ENCODE measurements around the gene PCDHA1. TPM values are rescaled to one million over a fixed set of nuclear protein-coding genes. Genes with fewer than 3 reads are reported as not detected.

The PCDHA1 gene
- total RNA-seq, 1 experiment from 2014 or later, result not detected

DNA sequence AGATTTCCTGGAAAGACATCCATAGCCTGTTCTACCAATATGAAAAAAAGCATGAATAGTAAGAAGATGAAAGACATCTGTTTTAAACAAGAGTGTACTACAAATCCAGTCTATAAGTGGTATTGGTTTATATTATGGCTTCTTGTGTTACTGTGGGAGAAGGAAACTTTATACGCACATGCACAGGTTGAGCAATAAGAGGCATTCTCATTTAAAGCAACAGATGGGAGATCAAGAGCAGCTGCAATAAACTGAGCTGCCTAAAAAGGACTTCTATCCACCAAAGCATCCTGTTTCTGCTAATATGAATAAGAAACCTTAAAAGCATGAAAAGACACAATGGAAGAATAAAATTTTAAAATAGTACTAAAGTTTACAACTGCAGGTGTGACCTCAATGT is 256.6 kb downstream of the PCDHA1 start:
- intact Hi-C loops (cut with micrococcal nuclease; ENCODE audit: unreplicated experiment), result no loop called here
- no TSS peak for BruUV-seq (replicated peaks)
- no peak overlapping the region for H3K4me3 Mint-ChIP-seq (ENCODE audit: unreplicated experiment)
- DNase-seq, result no peak
- H3K27me3 ChIP-seq (replicated peaks; ENCODE audit: control insufficient read depth, insufficient read depth, low read length), result no peaks in the 10 kb centered on the region
- CTCF ChIA-PET, result no interaction called here
- no peaks in the 10 kb centered on the region for H3K9me3 Mint-ChIP-seq (ENCODE audit: unreplicated experiment)
- no peaks in the 10 kb centered on the region for H3K36me3 Mint-ChIP-seq (ENCODE audit: insufficient read depth, unreplicated experiment)
- H3K4me3 ChIP-seq (ENCODE audit: low read depth, low read length), result no peak overlapping the region
- no peak overlapping the region for H3K27ac Mint-ChIP-seq (ENCODE audit: unreplicated experiment)
- no peaks in the 10 kb centered on the region for H3K4me1 Mint-ChIP-seq (ENCODE audit: low read depth, unreplicated experiment)
- POLR2A ChIA-PET, result no interaction called here
- H3K27me3 Mint-ChIP-seq (ENCODE audit: insufficient read depth, unreplicated experiment), result no peaks in the 10 kb centered on the region
- TF ChIP-seq, protein P1, sequence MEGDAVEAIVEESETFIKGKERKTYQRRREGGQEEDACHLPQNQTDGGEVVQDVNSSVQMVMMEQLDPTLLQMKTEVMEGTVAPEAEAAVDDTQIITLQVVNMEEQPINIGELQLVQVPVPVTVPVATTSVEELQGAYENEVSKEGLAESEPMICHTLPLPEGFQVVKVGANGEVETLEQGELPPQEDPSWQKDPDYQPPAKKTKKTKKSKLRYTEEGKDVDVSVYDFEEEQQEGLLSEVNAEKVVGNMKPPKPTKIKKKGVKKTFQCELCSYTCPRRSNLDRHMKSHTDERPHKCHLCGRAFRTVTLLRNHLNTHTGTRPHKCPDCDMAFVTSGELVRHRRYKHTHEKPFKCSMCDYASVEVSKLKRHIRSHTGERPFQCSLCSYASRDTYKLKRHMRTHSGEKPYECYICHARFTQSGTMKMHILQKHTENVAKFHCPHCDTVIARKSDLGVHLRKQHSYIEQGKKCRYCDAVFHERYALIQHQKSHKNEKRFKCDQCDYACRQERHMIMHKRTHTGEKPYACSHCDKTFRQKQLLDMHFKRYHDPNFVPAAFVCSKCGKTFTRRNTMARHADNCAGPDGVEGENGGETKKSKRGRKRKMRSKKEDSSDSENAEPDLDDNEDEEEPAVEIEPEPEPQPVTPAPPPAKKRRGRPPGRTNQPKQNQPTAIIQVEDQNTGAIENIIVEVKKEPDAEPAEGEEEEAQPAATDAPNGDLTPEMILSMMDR (IDR thresholded peaks at IDR 0.05; ENCODE audit: insufficient read depth in 1 of 2, low read depth in 1 of 2, low read length in 1 of 2, severe bottlenecking in 1 of 2, unreplicated experiment in 1 of 2), result no peak
- no peaks in the 10 kb centered on the region for H3K36me3 ChIP-seq (ENCODE audit: control insufficient read depth, insufficient read depth, low read length)
- H3K4me1 ChIP-seq, result no peaks in the 10 kb centered on the region
- H3K9me3 ChIP-seq, result peaks cover 5% of the 10 kb centered on the region; the same call in 1 of the 2 replicates

DNA sequence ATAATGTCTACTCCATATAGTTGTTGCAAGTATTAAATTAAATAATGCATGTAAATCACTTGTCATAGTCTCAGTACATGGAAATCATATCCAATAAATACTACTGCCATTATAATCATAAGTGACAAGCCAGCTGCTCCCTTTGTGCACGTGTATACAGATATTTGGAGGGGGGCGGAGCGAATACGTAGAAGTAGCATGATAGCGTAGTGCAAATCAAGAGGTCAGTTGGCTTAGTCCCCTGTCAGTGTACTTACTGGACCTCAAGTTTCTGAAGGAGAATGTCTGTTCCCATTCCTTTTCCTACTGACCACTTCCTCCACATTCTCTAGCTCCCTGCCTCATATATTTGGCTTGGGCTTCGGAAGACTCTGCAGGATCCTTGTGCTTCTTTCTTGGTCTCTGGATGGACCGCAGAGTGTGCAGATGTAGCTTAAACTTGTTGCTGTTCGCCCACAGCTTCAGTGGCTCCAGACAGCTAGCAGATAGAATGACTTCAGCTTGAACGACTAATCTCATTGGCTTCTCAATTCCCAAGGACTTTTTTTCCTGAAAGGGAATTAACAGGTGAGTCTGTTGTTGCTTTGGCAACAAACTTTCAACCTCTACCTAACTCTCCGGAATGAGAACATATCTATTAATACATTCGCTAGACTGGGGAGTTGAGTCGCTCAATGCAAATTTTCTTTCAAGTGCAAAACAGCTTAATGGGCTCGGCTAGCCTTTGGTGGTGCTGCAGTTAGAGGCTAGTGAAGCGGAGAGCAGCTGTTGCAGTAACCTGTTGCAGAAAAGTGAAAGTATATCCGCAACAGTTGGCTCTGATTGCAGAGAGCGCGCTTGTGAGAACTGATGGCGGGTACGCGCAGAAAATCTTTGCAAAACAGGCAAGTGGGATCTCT is 264.9 kb downstream of the PCDHA1 start, which contains the start of gene PCDHB1:
Gene PCDHB1 (plus strand): TSS at position 753 of the 899 bp plus-strand sequence. CDS start 97 bp downstream, at position 850.
- Histone ChIP-seq H3K27me3 (replicated peaks; ENCODE audit: control insufficient read depth, insufficient read depth, low read length) (no peaks in the 10 kb centered on the region), H3K36me3 (ENCODE audit: control insufficient read depth, insufficient read depth, low read length) (no peaks in the 10 kb centered on the region), H3K4me3 (ENCODE audit: low read depth, low read length) (no peak within 1 kb of the TSS), H3K9me3 (no peaks in the 10 kb centered on the region; the same call in 1 of the 2 replicates), H3K4me1 (no peaks in the 10 kb centered on the region)
- BruUV-seq (replicated peaks), result no TSS peak
- ChIA-PET CTCF (no interaction called here), POLR2A (no interaction called here)
- TF ChIP-seq, protein P1 (IDR thresholded peaks at IDR 0.05; ENCODE audit: insufficient read depth in 1 of 2, low read depth in 1 of 2, low read length in 1 of 2, severe bottlenecking in 1 of 2, unreplicated experiment in 1 of 2), result no peak
- no peak for DNase-seq
- no peak within 1 kb of the TSS for H3K27ac Mint-ChIP-seq (ENCODE audit: unreplicated experiment)
- intact Hi-C loops (cut with micrococcal nuclease; ENCODE audit: unreplicated experiment), result no loop called here
- H3K9me3 Mint-ChIP-seq (ENCODE audit: unreplicated experiment), result no peaks in the 10 kb centered on the region
- H3K36me3 Mint-ChIP-seq (ENCODE audit: insufficient read depth, unreplicated experiment), result no peaks in the 10 kb centered on the region
- H3K4me1 Mint-ChIP-seq (ENCODE audit: low read depth, unreplicated experiment), result no peaks in the 10 kb centered on the region
- H3K27me3 Mint-ChIP-seq (ENCODE audit: insufficient read depth, unreplicated experiment), result no peaks in the 10 kb centered on the region
- no peak within 1 kb of the TSS for H3K4me3 Mint-ChIP-seq (ENCODE audit: unreplicated experiment)

DNA sequence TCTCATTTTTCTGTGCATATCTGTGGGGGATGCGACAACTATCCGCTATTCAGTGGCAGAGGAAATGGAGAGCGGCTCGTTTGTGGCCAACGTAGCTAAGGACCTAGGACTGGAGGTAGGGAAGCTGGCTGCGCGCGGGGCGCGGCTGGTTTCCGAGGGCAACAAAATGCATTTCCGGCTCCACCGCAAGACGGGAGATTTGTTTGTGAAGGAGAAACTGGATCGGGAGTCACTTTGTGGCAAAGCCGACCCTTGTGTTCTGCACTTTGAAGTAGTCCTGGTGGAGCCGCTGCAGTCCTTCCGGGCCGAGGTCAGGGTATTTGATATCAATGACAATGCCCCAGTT is 265.6 kb downstream of the PCDHA1 start:
- no peak overlapping the region for H3K4me3 Mint-ChIP-seq (ENCODE audit: unreplicated experiment)
- TF ChIP-seq, protein P1 (IDR thresholded peaks at IDR 0.05; ENCODE audit: insufficient read depth in 1 of 2, low read depth in 1 of 2, low read length in 1 of 2, severe bottlenecking in 1 of 2, unreplicated experiment in 1 of 2), result no peak
- Histone ChIP-seq H3K9me3 (no peaks in the 10 kb centered on the region; the same call in 1 of the 2 replicates), H3K4me3 (ENCODE audit: low read depth, low read length) (no peak overlapping the region), H3K4me1 (no peaks in the 10 kb centered on the region), H3K36me3 (ENCODE audit: control insufficient read depth, insufficient read depth, low read length) (no peaks in the 10 kb centered on the region), H3K27me3 (replicated peaks; ENCODE audit: control insufficient read depth, insufficient read depth, low read length) (no peaks in the 10 kb centered on the region)
- intact Hi-C loops (cut with micrococcal nuclease; ENCODE audit: unreplicated experiment), result no loop called here
- no peak overlapping the region for H3K27ac Mint-ChIP-seq (ENCODE audit: unreplicated experiment)
- no peaks in the 10 kb centered on the region for H3K36me3 Mint-ChIP-seq (ENCODE audit: insufficient read depth, unreplicated experiment)
- no peaks in the 10 kb centered on the region for H3K9me3 Mint-ChIP-seq (ENCODE audit: unreplicated experiment)
- H3K27me3 Mint-ChIP-seq (ENCODE audit: insufficient read depth, unreplicated experiment), result no peaks in the 10 kb centered on the region
- POLR2A ChIA-PET, result no interaction called here
- no peak for DNase-seq
- no peaks in the 10 kb centered on the region for H3K4me1 Mint-ChIP-seq (ENCODE audit: low read depth, unreplicated experiment)
- no TSS peak for BruUV-seq (replicated peaks)
- CTCF ChIA-PET, result no interaction called here

Other genes with a start within 250 kb of the PCDHA1 start
- 7.6 and 8.0 TPM in 2 replicates for gene EIF4EBP3, start 238.5 kb upstream of the PCDHA1 start, total RNA-seq (2022)
- gene SRA1, start 228.7 kb upstream of the PCDHA1 start, total RNA-seq (2022), result 44.0 and 50.3 TPM in 2 replicates
- gene APBB3, start 221.5 kb upstream of the PCDHA1 start, total RNA-seq (2022), result 23.4 and 25.1 TPM in 2 replicates
- 79.5 and 91.3 TPM in 2 replicates for gene SLC35A4, start 221.3 kb upstream of the PCDHA1 start, total RNA-seq (2022)
- 11.5 and 13.3 TPM in 2 replicates for gene CD14, start 153.0 kb upstream of the PCDHA1 start, total RNA-seq (2022)
- 37.8 and 46.4 TPM in 2 replicates for gene TMCO6, start 146.7 kb upstream of the PCDHA1 start, total RNA-seq (2022)
- 88.7 and 99.4 TPM in 2 replicates for gene NDUFA2, start 138.5 kb upstream of the PCDHA1 start, total RNA-seq (2022)
- 111 and 112 TPM in 2 replicates for gene IK, start 138.3 kb upstream of the PCDHA1 start, total RNA-seq (2022)
- 38.8 and 40.2 TPM in 2 replicates for gene WDR55, start 121.2 kb upstream of the PCDHA1 start, total RNA-seq (2022)
- gene DND1, start 112.6 kb upstream of the PCDHA1 start, total RNA-seq (2022), result 1.8 TPM in 2 replicates
- 82.4 and 83.5 TPM in 2 replicates for gene HARS1, start 94.8 kb upstream of the PCDHA1 start, total RNA-seq (2022)
- gene HARS2, start 94.7 kb upstream of the PCDHA1 start, total RNA-seq (2022), result 36.5 and 38.6 TPM in 2 replicates
- gene ZMAT2, start 85.7 kb upstream of the PCDHA1 start, total RNA-seq (2022), result 73.1 and 76.6 TPM in 2 replicates
- gene PCDHA2, start 8.7 kb downstream of the PCDHA1 start, total RNA-seq (2022), result not detected in 2 replicates
- not detected in 2 replicates for gene PCDHA3, start 14.9 kb downstream of the PCDHA1 start, total RNA-seq (2022)
- 0.07 TPM in 1 of 2 replicates, not detected in the other for gene PCDHA4, start 20.9 kb downstream of the PCDHA1 start, total RNA-seq (2022)
- gene PCDHA5, start 35.5 kb downstream of the PCDHA1 start, total RNA-seq (2022), result not detected in 2 replicates
- gene PCDHA6, start 41.8 kb downstream of the PCDHA1 start, total RNA-seq (2022), result 0.09 TPM in 1 of 2 replicates, not detected in the other
- gene PCDHA7, start 48.1 kb downstream of the PCDHA1 start, total RNA-seq (2022), result not detected in 2 replicates
- not detected in 2 replicates for gene PCDHA8, start 55.0 kb downstream of the PCDHA1 start, total RNA-seq (2022)
- not detected in 2 replicates for gene PCDHA9, start 62.2 kb downstream of the PCDHA1 start, total RNA-seq (2022)
- gene PCDHA10, start 69.8 kb downstream of the PCDHA1 start, total RNA-seq (2022), result 0.02 and 0.07 TPM in 2 replicates
- not detected in 2 replicates for gene PCDHA11, start 82.8 kb downstream of the PCDHA1 start, total RNA-seq (2022)
- not detected in 2 replicates for gene PCDHA12, start 89.2 kb downstream of the PCDHA1 start, total RNA-seq (2022)
- gene PCDHA13, start 96.0 kb downstream of the PCDHA1 start, total RNA-seq (2022), result not detected in 2 replicates
- gene PCDHAC1, start 140.2 kb downstream of the PCDHA1 start, total RNA-seq (2022), result not detected in 2 replicates
- not detected in 2 replicates for gene PCDHAC2, start 180.3 kb downstream of the PCDHA1 start, total RNA-seq (2022)

Measured in Caco-2 (cell line).